ENCODE measurements around the gene KLHL8.
"Not testable (repeated sequence)": the region's sequence is repeated elsewhere in the genome, so short reads cannot be mapped to it uniquely, and the experiment has no call there.

Gene KLHL8

DNA sequence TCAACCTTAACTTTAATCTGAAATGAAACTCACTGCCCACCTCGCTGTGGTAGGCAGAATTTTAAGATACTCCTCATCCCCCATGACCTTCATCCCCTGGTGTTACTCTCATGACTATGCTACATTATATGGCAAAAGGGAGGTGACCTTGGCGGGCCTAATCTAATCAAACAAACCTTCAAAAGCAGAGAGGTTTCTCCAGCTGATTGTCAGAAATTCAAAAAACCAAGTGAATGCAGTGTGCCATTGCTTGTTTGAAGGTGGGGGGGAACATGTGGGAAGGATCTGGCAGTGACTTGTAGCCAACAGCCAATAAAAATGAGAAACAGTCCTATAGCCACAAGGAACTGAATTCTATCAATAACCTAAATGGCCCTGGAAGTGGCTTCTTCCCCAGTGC is 48.5 kb downstream of the KLHL8 start:
- no peak for DNase-seq (ENCODE audit: low spot score)

DNA sequence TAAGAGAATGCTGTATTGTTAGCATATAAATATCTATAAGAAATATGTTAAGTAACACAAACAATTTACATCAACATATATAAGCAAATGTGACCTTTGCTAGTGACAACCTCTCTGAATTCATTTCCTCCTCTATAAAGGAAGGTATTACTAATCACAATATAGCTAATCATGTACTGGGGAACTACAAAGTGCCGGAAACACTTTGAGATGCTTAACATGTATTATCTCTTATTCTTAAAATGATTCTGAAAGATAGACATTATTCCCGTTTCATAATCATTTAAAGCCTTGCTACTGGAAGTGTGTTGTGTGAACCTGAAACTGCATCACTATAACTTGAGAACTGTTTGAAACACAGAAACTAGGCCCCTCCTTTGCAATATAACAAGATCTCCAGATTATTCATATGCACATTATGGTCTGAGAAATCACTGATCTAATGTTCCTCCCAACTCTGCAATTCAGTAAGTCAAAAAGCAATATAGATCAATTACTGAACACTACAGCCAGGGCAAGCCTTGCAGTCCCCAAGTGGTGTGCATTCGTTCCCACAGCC is 54.0 kb downstream of the KLHL8 start:
- DNase-seq (ENCODE audit: low spot score), result no peak

DNA sequence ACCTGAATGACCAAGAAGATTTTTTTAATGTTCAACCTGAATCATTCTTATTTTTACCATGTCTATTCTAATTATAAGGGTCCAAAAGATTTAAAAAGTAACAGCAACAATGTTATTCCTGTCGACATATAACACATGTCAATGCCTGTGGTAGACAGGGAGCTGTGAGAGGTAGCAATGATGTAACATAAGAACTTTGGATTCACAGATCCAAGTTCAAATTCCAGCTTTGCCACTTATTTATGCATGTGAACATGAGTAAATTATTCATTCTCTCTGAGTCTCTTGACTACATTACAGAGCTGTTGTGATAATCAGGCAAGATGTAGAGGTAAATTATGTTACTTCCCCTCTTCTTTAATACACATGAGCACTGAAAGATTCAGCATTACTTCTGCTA is 54.5 kb downstream of the KLHL8 start:
- no peak for DNase-seq (ENCODE audit: low spot score)

DNA sequence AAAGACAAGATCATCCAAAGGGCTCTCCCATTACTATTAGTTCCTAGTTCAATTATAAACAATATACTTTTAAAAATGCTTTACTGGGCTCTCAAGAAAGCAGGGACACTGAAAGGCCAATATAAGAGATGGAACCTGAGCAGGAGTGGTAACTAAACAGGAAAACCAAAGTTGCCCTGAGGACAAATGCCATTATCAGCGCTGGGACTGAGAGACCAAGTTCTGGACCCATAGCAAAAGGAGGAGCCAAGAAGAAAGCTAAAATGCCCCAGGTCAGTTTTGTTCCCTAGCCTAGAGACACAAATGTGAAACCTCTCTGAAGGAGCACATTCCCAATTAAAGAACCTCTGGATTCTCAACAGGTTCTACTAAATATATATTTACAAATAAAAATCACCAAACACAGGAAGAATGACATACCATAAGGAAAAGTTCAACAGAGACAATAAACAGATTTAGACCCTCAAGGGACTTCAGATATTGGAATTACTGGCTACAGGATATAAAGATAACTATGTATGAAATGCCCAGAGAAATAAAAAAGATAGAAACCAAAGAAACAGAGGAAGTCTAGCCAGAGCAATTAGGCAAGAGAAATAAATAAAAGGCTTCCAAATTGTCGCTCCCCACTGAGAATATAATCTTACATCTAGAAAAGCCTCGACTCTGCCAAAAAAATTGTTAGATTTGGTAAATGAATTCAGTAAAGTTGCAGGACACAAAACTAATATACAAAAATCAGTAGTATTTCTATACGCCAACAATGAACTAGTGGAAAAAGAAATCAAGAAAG is 67.1 kb downstream of the KLHL8 start:
- DNase-seq (ENCODE audit: low spot score), result no peak

DNA sequence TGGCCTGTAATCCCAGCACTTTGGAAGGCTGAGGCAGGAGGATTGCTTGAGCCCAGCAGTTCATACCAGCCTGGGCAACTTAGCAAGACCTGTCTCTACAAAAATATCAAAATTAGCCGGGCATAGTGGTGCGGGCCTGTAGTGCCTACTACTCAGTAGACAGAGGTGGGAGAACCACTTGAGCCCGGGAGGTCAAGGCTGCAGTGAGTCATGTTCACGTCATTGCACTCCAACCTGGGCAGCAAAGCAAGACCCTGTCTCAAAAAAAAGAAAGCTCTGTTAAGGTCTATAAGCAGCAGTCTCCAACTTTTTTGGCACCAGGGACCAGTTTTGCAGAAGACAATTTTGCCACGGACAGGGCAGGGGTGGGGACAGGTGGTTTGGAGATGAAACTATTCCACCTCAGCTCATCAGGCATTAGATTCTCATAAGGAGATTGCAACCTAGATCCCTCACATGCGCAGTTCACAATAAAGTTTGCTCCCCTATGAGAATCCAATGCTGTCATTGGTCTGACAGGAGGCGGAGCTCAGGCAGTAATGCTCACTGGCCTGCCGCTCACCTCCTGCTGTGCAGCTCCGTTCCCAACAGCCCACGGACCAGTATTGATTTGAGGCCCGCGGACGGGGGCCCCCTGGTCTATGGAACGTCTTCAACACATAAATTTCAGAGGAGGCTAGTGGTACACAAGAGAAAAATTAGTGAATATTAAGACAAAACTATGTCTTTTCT is 67.9 kb downstream of the KLHL8 start:
- DNase-seq (ENCODE audit: low spot score), result no peak

DNA sequence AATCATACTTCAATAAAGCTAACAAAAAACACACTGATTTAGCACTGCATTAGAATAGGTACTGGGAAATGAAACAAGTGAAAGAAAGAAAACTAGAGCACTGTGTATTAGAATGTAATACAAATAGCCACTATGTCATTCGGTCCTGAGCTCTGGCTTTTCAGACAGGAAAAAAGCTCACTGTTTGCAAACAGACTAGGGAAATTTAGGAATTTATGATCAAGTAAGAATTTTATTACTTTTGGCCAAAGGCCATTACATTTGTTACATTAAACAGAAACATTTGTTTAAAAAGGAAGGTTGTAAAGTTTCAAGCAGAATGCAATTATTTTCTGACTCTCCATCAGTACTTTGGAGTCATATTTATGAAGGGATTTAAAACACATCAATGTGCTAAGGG is 68.7 kb downstream of the KLHL8 start:
- no peak for DNase-seq (ENCODE audit: low spot score)

DNA sequence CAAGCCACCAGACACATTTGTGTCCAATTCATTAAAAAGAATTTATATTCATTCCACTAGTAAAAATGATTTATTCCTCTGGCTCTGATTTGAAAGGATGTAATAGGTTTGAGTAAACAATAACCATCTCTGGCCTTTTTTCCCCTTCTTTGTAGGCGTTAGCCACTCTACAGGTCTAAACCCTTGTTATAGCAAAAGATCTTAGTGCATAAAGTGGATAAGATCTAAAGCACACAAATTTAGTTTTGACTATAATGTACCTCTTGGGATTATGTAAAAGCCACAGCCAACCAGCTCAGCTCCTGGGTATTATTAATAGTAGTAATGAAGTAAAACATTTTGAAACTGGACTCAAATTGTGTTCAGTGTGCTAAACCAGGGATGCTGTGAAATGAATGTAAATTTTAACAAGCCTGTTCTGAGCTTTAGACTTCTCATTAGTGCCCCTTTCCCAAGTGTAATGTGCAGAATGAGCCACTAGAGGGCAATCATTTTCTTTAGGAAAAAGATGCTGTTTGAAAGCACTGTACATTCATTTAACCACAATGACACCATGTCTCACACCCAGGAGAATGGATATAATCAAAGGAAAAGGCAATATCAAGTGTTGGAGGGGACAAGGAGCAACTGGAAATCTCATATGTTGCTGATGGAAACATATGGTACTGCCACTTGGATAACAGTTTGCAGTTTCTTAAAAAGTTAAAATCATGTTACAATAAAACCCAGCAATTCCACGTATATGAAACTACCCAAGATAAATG is 69.7 kb downstream of the KLHL8 start:
- peak; percentile 91 for DNase-seq (ENCODE audit: low spot score)

DNA sequence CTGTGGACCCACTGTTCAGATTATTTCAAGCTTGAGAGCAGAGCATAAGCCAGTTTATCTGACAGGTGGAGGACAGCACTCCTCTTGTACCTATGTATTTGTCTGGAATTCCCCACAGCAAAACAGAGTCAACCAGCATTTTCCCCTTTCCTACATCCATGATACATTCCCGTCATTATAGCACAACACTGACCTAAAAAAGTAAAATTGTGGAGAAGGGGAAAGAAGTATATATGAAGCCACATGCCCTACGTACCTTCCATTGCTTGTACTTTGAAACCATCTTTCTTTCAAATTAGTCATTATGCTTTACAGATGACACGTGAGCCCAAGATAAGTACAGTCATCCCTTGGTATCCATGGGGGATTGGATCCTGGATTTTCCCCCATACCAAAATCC is 73.3 kb downstream of the KLHL8 start:
- no peak for DNase-seq (ENCODE audit: low spot score)

DNA sequence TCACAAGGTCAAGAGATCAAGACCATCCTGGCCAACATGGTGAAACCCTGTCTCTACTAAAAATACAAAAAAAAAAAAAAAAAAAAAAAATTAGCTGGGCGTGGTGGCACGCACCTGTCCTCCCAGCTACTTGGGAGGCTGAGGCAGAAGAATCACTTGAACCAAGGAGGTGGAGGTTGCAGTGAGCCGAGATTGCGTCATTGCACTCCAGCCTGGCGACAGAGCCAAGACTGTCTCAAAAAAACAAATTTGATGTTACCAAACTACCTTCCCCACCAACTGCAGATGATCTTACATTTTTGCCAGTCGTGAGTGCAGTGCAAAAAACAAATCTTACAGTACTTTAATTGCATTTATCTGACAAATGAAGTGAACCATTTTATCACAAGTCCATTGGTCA is 74.5 kb downstream of the KLHL8 start:
- DNase-seq (ENCODE audit: low spot score), result not testable (repeated sequence)

DNA sequence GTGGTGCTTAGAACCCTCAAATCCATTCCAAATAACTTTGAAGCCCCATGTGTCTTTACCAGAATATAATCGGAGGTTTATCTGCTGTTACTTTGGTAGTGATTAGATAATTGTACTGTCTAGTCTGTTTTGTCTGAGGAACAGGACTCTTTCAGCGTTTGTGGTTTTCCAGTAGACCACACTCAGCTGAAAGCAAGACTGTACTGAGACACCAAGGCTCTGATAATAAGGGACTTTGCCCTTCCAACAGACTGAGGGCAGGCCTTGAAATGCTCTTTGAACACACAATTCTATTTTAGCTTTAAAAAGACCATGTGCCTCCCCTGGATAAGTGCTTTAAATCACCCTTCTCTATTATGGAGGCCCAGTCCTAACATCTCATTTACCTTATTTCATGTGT is 76.1 kb downstream of the KLHL8 start:
- no peak for DNase-seq (ENCODE audit: low spot score)

DNA sequence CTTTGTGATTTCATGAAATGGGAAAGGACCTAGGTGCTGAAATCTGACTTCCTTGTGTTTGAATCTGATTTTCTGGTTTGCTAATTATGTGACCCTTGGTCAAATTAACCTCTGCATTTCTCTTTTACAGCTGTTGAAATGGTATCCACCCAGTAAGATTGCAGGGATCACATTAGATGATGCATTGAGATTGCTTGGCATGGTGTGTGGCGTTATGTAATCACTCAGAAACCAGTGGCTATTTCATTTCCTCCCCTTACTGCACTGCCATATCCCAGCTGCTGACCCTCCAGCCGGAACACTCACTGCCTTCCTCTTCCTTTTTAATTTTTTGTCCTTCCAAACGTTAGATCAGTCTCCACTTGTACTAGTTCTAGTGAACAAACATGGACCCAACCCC is 79.0 kb downstream of the KLHL8 start:
- DNase-seq (ENCODE audit: low spot score), result no peak

DNA sequence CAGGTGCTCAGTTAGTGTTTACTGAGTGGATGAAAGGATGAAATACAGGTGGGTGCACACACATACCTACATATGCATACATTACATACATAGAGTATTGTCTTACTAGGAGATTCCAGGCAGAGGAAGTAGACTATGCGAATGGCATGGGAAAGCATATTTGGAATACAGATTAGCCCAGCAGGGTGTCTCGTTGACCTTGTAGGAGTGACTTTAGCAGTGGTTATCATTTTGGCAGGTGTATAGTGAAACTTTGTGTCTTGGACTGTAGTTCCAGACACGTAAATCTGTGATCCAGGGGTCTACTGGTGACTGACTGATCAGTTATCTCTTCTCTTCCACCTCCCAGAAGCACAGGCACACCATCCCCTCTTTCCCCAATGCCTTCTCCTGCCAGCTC is 86.3 kb downstream of the KLHL8 start:
- DNase-seq (ENCODE audit: low spot score), result no peak

DNA sequence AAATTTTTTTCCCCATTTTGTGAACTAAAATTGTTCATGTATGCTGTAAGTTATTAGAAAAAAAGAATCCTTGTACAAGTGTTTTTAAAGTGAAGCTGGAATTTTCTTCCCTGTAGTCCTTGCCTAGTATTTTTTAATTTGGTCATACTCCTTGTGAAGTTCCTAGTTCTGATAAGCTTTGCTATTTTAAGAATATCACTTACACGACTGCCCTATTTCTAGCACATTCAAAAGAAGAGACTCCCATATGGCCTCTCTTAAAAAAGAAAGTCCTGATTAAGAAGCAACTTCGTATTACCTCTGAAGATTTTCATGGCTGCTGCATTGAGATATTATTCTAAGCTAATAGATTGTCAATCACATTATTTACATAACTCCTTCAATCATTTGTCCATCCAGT is 87.2 kb downstream of the KLHL8 start:
- DNase-seq (ENCODE audit: low spot score), result no peak

DNA sequence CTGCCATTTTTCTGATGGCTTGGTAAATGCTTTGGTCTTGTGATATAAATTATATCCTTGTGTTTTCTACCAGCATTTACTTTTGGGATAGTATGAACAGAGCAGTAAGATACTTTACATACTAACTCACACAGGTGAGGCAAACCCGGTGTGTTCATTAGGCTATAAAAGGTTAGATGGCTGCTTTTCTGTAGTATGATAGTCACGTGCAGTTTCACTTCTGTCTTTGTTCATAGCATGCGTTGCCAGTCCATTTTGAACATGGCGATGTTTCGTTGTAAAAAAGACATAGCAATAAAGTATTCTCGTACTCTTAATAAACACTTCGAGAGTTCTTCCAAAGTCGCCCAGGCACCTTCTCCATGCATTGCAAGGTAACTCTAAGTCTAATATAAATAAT is 88.4 kb downstream of the KLHL8 start:
- DNase-seq (ENCODE audit: low spot score), result no peak

DNA sequence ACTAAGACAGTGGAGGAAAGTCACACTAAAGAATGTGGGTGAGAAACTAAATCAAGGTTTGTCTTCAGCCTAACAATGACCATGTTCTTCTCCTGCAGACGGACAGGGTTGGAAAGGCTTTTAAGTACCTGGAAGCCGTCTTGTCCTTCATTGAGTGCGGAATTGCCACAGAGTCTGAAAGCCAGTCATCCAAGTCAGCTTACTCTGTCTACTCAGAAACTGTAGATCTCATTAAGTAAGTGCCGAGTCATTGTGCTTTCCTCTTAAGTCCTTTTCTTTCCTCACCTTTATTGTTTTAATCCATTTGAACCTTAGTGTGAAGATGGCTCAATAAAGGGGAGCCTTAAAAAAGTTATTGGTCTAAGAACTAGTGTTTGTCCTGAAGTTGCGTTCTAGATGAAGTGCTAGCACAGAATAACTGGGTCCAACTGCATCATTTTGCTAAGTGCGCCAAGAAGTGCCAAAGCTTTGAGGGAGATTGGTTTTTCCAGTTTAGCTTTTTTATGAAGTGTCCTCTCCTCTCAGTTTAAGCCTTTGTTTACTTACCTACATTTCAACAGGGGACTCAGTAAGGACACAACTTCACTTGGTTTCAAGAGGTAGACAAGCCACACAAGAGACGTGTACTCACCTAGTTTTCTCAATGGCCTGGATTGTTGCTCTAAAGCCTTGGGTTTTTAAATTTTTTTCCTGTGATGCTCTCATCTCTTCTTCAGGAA is 89.3 kb downstream of the KLHL8 start:
- no peak for DNase-seq (ENCODE audit: low spot score)

DNA sequence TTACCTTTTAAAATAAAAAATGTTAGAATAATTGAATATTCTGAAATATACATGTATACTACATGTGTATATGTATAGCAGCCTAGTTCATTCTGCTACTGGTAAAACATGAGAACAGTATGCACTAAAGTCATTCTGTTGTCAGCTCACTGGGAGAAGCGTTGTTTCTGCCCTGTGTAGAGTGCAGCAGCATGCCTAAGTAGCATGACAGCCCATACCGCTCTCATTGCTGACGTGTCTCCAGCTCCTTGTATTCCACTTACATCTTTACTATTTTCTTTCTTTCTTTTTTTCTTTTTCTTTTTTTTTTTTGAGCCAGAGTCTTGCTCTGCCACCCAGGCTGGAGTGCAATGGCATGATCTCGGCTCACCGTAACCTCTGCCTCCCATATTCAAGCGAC is 90.7 kb downstream of the KLHL8 start:
- DNase-seq (ENCODE audit: low spot score), result no peak

DNA sequence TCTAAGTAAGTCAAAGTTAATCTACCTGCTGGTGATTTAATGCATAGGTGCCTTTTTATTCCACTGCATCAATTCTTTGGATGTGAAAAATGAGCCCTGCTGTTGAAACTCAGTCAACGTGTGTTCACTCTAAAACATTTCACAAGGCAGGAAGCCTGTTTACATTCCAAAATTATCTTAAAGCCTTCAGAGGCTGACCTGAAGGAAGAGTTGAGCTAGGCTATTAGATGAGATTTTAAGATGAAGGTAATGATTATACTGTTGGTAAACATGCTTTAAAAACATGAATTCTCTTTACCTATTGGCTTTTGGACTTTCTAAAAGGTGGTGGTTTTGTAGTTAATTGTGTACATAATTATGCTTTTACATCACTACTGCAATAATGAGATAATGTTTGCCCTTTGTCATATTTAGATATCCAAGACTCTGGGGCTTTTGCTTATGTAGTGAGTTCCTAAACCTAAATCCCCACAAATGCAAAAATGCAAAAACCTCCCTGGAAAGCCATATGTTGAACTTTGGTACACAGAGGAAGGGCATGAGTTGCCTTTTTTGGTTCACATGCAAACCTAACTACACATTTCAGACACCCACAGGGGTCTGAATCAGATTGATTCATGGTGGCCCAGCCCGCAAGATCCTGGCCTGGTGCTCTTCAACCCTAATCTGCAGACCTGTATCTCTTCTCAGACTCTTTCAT is 92.3 kb downstream of the KLHL8 start:
- no peak for DNase-seq (ENCODE audit: low spot score)

DNA sequence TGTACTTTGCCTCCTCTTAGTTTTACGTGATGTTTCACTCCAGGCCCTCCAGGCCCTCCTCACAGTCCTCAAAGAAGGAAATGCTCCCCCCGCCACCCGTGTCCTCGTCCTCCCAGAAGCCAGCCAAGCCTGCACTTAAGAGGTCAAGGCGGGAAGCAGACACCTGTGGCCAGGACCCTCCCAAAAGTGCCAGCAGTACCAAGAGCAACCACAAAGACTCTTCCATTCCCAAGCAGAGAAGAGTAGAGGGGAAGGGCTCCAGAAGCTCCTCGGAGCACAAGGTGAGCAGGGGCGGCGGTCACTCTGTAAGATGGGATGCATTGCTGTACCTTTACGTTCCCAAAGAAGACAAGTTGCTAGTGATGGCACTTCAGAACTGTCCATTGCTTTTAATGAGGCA is 94.4 kb downstream of the KLHL8 start:
- no peak for DNase-seq (ENCODE audit: low spot score)

DNA sequence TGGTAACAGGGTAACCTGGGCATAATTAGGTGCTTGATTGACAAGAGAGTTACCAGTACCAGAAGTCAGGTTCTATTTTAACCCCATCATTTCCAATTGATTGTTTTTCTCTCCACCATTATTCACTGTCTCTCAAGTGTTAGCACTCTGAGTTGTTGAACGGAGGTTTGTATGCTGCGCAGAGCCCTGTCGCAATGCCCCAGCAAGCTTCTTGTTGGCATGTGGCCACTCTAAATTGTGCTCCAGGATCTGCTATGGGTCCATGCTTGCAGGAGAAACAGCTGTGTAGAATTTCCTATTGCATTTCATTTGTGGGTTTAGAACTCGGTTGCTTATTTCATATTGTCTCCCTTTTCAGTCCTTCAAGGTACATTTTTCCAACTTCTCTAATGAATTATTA is 98.2 kb downstream of the KLHL8 start:
- no peak for DNase-seq (ENCODE audit: low spot score)

DNA sequence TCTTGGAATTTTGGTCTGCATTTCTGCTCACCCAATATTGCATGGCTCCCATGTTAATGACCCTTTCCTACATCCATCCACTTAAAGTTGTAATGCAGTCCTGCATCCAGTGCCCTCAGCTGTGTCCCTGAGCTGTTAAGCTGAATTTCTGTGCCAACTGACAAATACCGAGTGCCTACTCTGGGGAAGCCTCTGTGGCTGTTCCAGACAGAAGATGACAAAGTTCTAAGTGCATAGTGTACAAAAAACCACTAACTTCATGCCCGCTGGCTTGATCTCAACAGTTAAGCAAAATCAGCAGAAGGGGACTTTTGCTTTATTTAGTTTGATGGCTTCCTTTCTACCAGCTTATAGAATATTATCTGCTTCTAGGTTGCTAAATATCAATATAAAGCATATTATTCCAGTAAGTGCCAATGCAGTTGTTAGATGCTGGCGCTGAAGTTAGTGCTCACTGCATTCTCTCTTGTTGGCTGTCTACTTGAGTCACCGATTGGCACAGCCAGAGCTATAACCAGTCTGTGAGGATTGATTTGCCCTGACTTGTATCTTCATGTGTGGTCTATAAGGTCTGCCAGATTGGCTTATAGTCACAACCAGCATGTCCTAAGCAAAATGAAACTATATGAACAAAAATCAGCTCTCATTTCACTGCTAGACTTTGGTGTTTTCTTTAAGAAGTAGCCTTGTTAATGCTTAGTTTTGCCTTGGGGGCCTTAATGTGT is 98.9 kb downstream of the KLHL8 start:
- DNase-seq (ENCODE audit: low spot score), result no peak
